ENCODE results near the gene CACNB3. TPM values are rescaled to one million over a fixed set of nuclear protein-coding genes. Genes with fewer than 3 reads are reported as not detected.

Gene CACNB3
- total RNA-seq, 4 donors from 2014 or later, result 1.2 to 5.7 (median 2.7) TPM

- Histone ChIP-seq H3K27me3 (peaks cover 0 to 10% (median 10%) of the 10 kb centered on the region in 3 donors), H3K9me3 (no peaks in the 10 kb centered on the region), H3K4me1 (peaks cover 5% of the 10 kb centered on the region in 2 donors), H3K27ac (no peak overlapping the region), H3K36me3 (no peaks in the 10 kb centered on the region), H3K4me3 (no peak overlapping the region)
- ATAC-seq (no peak), DNase-seq (no peak)
- in situ Hi-C loops (cut with MboI; ENCODE audit: low sequenced_read_pairs in 4 of 4) (loop anchor here in 1 of 4 donors (25.0 kb wide), 1 partner anchor 126 kb away; the partner anchor contains the start of genes DDN and WNT1), intact Hi-C loops (cut with DNase I; ENCODE audit: low total_unique reads) (no loop called here)
- no peak for TF ChIP-seq CTCF (IDR thresholded peaks at IDR 0.05 in 4 of 5, conservative IDR thresholded peaks at IDR 0.05 in 1 of 5)
- no peak for TF ChIP-seq POLR2A (IDR thresholded peaks at IDR 0.05)
Measured at GRCh38 chr12:48861111-48861510, 42.8 kb downstream of the CACNB3 start.

GRCh38 chr12:48862760-48863159 is 44.5 kb downstream of the CACNB3 start:
- Histone ChIP-seq H3K4me3 (no peak overlapping the region), H3K36me3 (no peaks in the 10 kb centered on the region), H3K4me1 (peaks cover 5% of the 10 kb centered on the region in 2 donors), H3K27ac (no peak overlapping the region), H3K27me3 (peaks cover 0 to 10% (median 10%) of the 10 kb centered on the region in 3 donors), H3K9me3 (no peaks in the 10 kb centered on the region)
- intact Hi-C loops (cut with DNase I; ENCODE audit: low total_unique reads), result no loop called here
- in situ Hi-C loops (cut with MboI; ENCODE audit: low sequenced_read_pairs in 4 of 4), result loop anchor here in 1 of 4 donors (25.0 kb wide), 1 partner anchor 125 kb away; the partner anchor contains the start of genes DDN and WNT1
- no peak for ATAC-seq
- DNase-seq, result no peak
- TF ChIP-seq CTCF (IDR thresholded peaks at IDR 0.05 in 4 of 5, conservative IDR thresholded peaks at IDR 0.05 in 1 of 5), result no peak
- TF ChIP-seq POLR2A (IDR thresholded peaks at IDR 0.05), result no peak

- H3K4me3 ChIP-seq, result no peak overlapping the region
- no peak overlapping the region for H3K27ac ChIP-seq
- H3K36me3 ChIP-seq, result no peaks in the 10 kb centered on the region
- H3K4me1 ChIP-seq, result peaks cover 5% of the 10 kb centered on the region in 2 donors
- in situ Hi-C loops (cut with MboI; ENCODE audit: low sequenced_read_pairs in 4 of 4) (loop anchor here in 1 of 4 donors (25.0 kb wide), 1 partner anchor 124 kb away; the partner anchor contains the start of genes DDN and WNT1), intact Hi-C loops (cut with DNase I; ENCODE audit: low total_unique reads) (no loop called here)
- no peak for DNase-seq
- no peak for TF ChIP-seq CTCF (IDR thresholded peaks at IDR 0.05 in 4 of 5, conservative IDR thresholded peaks at IDR 0.05 in 1 of 5)
- no peak for TF ChIP-seq POLR2A (IDR thresholded peaks at IDR 0.05)
- no peaks in the 10 kb centered on the region for H3K9me3 ChIP-seq
- peaks cover 0 to 10% (median 10%) of the 10 kb centered on the region in 3 donors for H3K27me3 ChIP-seq
- no peak for ATAC-seq
Measured at GRCh38 chr12:48863291-48863690, 45.0 kb downstream of the CACNB3 start.

GRCh38 chr12:48865281-48866051 is 47.2 kb downstream of the CACNB3 start, which contains the start of gene RND1:
RND1 (minus strand) TSS chr12:48865870; CDS start chr12:48865767, 103 bp downstream.
- ATAC-seq, result peak; percentile 100
- in situ Hi-C loops (cut with MboI; ENCODE audit: low sequenced_read_pairs in 4 of 4) (loop anchor here in 1 of 4 donors (25.0 kb wide), 1 partner anchor 122 kb away; the partner anchor contains the start of genes DDN and WNT1), intact Hi-C loops (cut with DNase I; ENCODE audit: low total_unique reads) (loop anchor here (5.0 kb wide), 1 partner anchor 513 kb away; the partner anchor contains the start of gene ZNF641)
- H3K4me3 ChIP-seq, result peak within 1 kb of the TSS; percentile 52 to 87 (median 71)
- peak within 1 kb of the TSS in 3 of 4 donors; percentile 33 to 44 (median 39) for H3K27ac ChIP-seq
- TF ChIP-seq POLR2A (IDR thresholded peaks at IDR 0.05), result peak; percentile 76 to 94
- TF ChIP-seq CTCF (IDR thresholded peaks at IDR 0.05 in 4 of 5, conservative IDR thresholded peaks at IDR 0.05 in 1 of 5), result no peak
- no peaks in the 10 kb centered on the region for H3K36me3 ChIP-seq
- H3K9me3 ChIP-seq, result no peaks in the 10 kb centered on the region
- peaks cover 0 to 10% (median 10%) of the 10 kb centered on the region in 3 donors for H3K27me3 ChIP-seq
- peak; percentile 84 to 86 for DNase-seq
- peaks cover 5% of the 10 kb centered on the region in 2 donors for H3K4me1 ChIP-seq
